HG03108 (cell line): ENCODE results near the gene KIAA1586.
A peak's percentile ranks its signal among the peaks of the same experiment; 100 is the strongest.
"Not testable (repeated sequence)": the region's sequence is repeated elsewhere in the genome, so short reads cannot be mapped to it uniquely, and the experiment has no call there.

Experiments
- ATAC-seq: cut with Tn5 transposase; IDR thresholded peaks from one replicate; pipeline ENCODE4 v1.9.1; 2021; ENCODE audit warnings: moderate library complexity; ENCODE audit not compliant: unreplicated experiment

KIAA1586 gene, protein sequence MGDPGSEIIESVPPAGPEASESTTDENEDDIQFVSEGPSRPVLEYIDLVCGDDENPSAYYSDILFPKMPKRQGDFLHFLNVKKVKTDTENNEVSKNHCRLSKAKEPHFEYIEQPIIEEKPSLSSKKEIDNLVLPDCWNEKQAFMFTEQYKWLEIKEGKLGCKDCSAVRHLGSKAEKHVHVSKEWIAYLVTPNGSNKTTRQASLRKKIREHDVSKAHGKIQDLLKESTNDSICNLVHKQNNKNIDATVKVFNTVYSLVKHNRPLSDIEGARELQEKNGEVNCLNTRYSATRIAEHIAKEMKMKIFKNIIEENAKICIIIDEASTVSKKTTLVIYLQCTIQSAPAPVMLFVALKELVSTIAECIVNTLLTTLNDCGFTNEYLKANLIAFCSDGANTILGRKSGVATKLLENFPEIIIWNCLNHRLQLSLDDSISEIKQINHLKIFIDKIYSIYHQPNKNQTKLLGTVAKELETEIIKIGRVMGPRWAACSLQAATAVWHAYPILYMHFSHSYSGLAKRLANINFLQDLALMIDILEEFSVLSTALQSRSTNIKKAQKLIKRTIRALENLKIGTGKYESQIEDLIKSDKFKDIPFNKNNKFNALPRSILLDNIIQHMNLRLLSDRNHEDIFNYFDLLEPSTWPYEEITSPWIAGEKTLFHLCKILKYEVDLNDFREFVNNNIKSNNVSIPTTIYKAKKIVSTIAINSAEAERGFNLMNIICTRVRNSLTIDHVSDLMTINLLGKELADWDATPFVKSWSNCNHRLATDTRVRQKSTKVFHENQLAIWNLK

DNA sequence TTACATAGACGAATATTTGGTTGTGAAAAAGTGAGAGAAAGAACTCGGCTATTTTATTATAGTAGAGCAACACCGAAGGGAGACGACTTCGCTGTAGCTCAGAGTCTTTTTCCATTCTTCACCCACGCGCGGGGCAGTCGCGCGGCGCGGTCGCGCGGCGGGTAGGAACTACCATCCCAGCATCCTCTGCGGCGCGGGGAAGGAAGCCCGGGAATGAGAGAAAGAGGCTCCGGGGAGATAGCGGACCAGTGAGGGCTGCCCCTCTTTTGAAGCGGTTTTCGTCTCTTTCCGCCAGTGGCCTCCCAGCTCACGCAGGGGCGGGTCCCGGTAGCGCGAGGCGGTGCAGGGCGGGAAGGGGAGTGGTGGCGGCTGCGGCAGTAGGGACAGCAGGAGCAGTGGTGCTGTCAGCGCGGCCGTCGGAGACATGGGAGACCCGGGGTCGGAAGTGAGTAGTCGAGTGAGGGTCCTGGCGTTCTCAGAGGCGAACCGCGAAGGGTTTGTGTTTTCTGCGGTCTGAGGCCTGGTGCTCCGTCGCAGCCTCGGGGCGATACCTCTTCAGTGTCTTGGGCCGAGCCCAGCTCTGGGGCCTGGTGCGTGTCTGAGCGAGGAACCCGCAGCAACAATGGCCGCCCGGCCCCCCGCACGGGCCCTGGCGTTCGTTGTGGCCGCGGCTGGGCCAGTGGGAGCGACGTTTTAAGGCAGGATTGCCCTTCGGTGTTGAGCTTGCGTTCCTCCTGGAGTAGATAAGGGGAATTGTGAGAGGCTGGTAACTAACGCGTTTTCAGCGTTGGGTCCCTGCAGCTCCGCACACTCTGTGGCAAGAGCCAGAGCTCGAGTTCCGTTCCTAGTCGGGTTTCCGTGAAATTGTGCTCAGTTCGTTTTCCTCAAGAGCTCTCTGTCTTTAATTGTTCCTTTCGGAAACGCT lies at the start of gene KIAA1586:
KIAA1586 (plus strand) TSS at position 362 of the 925 bp plus-strand sequence; CDS start at position 425, 63 bp downstream.
- ATAC-seq: peak; percentile 98

DNA sequence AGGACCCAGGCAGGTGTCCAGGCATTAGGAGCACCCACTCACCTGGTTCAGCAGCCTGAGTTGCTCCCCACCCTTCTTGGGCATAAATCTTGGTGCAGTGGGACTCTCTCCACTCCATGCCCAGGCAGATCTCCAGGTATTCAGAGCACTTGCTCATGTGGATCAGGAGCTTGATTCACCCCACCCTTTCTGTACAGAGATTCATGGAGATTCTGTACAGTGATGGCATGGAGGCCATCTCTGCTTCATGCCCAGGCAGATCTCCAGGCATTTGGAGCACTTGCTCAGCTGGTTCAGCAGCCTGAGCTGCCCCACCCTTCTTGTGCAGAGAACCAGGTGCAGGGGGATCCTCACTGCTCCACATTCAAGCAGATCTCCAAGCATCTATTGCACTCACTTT lies 47.4 kb upstream of the KIAA1586 start:
- ATAC-seq: no peak

DNA sequence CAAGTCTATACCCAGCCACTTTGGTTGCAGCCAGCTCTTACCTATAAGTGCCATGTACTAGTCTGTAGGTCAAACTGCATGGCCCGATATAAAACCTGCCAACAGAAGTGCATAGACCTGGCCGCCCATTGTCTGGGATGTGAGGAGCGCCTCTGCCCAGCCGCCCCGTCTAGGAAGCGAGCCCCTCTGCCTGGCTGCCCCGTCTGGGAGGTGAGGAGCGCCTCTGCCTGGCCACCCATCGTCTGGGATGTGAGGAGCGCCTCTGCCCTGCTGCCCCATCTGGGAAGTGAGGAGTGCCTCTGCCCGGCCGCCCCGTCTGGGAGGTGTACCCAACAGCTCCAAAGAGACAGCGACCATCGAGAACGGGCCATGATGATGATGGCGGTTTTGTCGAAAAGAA lies 46.7 kb upstream of the KIAA1586 start:
- ATAC-seq: not testable (repeated sequence)

DNA sequence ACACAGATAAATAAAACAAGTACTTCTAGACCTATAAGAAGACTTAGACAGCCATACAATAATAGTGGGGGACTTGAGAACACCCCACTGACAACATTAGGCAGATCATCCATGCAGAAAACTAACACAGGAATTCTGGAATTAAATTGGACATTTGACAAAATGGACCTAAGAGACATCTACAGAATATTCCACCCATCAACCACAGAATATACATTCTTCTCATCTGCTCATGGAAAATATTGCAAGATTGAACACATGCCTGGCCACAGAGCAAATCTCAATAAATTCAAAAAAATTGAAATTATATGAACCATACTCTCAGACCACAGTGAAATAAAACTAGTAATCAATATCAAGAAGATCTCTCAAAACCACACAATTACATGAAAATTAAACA lies 44.3 kb upstream of the KIAA1586 start:
- ATAC-seq: no peak

DNA sequence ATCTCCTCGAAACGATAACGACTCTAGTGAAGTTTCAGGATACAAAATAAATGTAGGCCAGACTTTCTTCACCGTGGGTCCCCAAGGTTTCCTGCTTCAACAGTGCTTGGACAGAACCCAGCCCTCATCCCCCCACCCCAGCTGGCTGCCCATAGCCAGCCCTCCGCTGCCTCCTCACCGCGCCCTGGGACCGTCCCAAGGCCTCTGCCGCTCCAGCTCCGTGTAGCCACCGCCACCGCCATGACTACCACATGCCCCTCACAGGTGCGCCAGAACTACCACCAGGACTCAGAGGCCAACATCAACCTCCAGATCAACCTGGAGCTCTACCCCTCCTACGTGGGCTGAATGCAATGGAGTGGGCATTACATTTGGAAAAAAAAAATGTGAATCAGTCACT lies 42.2 kb upstream of the KIAA1586 start:
- no peak for ATAC-seq

DNA sequence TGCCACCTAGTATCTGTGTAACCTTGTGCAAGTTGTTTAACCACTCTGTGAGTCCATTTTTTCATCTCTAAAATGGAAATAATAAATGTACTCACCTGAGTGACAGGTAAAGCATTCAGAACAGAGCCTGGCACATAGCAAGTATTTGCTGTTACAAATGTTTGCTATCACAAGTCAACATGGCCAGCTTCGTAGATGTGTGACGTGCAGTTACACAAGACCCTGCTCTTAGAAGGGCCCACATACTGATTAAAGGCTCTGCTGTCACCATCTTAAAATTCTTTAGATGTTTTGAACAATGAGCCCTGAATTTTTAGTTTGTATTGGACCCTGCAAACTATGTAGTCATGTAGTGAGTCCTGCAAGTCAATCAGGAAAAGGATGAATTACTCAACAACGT lies 40.4 kb upstream of the KIAA1586 start:
- ATAC-seq: no peak

DNA sequence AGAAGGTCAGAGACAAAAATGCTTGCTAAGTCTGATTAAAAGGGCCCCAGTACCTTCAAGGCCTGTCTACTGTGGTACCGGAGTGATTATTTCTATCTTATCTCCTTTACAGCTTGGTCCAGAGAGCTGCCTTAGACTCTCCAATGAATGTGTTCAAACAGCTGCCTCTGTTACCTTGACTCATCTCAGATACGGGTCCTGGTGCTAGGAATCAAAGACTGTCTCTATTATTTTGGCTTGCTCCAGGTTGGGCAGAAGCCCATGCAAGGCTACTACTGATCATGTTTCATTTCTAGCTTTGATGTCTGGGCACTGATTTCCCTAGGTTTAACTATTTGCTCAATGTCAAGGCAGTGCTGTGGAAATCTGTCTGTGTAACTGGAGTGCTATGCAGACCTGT lies 38.4 kb upstream of the KIAA1586 start:
- ATAC-seq: not testable (repeated sequence)

DNA sequence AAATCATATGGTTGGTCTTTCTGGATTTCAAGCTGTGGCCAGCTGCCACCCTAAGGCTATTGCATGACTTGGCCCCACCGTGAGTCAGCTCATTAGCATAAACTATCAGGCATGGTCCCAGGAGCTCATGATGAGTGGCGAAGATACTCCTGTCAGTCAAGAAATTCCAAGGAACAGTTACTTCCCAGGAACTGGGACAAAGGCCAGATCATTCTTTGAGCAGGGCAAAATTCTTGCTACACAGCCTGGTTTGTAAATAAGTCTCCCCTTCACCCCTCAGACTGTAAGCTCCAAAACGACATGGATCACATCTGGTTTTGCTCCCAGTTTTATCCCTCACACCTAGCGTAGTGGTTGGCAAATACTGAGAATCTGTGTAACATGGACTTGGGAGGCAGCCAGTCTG lies 33.0 kb upstream of the KIAA1586 start:
- ATAC-seq: no peak

DNA sequence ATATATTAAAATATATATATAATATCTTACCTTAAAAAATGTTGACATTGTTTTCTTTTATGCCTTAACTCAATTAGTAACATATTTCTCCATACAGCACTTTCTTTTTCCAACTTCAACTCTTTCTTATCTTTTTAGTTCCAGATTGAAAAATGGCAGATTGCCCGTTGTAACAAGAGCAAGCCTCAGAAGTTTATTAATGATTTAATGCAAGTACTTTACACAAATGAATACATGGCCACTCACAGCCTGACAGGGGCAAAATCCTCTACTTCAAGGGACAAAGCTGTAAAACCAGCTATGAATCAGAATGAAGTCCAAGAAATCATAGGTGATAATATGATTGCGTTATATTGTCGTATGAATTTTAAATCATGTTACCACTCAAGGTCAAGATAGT lies 29.4 kb upstream of the KIAA1586 start:
- ATAC-seq: no peak

DNA sequence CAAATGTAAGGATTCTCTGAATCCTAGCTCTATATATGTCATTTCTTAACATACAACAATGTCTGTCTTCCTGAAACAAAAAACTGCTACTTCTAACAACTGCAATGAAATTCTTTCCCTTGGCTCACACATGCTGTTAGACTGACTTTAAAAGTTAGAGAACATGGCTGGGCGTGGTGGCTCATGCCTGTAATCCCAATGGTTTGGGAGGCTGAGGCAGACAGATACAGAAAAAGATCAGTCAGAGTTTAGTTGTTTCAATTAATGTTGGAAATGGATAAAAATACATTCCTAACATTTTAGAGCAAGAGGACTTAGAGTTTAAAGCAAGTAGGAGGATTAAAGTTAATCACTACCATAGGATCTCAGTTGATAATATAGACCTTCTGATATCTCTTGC lies 28.7 kb upstream of the KIAA1586 start:
- ATAC-seq: no peak

DNA sequence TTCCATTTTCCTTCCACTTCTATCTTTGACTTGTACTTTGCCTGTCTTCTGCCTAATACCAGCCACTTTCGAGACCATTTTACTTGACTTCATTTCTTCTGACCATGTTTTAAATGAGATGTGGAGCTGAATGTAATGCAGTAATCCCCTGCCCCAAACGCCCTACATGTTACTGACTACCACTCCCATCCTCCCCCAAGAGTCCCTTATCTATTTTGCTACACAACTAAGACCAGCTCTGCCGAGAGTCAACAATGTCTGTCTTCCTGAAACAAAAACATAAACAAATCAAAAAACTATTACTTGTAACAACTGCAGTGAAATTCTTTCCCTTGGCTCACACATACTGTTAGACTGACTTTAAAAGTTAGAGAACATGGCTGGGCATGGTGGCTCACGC lies 27.1 kb upstream of the KIAA1586 start:
- ATAC-seq: no peak

DNA sequence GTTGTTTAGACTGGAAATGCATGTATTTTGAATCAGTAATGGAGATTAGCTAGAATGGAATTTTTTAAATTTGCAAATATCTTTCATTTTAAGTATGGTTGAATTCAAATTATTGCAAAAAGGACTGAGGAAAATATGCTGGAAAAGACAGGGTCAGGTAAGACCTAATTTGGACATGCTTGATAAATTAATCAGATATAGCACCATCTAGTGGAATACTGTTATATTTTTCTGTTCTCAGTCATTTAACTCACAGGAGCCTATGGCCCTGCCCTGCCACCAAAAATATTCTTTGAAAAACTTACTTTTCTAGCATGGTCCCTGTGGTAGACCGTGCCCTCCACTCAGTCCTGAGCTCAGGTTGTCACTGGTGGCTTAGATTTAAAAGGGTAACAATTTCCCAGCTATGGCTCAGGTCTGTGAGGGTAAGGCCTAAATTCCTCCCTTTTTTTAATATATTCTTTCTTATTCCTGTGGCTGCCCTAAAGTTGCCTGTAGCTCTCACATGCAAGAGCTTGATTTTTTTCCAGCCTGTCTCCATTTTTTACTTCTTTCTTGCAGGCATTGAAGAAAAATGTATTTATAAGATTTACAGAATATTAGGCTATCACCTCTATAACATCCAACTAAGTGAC lies 25.3 kb upstream of the KIAA1586 start:
- no peak for ATAC-seq

DNA sequence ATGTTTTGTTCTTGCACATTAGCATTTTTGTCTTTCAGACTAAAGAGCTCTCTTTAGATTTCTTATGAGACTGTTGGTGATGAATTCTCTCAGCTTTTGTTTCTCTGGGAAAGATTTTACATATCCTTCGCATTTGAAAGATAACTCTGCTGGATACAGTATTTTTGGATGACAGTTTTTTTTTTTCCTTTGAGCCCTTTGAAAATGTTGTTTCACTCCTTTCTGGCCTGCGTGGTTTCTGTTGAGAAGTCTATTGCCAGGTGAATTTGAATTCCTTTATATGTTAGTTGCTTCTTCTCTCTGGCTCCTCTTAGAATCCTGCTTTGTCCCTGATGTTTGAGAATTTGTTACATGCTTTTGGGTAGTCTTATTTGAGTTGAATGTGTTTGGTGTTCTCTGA lies 22.2 kb upstream of the KIAA1586 start:
- ATAC-seq: no peak

DNA sequence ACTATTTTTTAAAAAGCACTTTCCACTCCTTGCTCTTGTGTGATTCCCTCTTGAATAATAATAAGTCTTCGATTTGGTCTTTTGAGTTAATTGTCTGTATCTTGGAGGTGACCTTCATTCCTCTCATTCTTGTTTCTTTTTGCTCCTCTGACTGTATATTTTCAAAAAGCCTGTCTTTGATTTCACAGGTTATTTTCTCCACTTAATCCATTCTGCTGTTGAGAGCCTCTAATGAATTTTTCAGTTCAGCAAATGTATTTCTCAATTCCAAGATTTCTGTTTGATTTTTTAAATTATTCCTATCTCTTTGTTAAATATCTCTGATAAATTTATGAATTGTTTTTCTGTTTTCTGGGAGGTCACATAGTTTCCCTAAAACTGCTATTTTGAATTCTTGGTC lies 21.7 kb upstream of the KIAA1586 start:
- ATAC-seq: no peak

DNA sequence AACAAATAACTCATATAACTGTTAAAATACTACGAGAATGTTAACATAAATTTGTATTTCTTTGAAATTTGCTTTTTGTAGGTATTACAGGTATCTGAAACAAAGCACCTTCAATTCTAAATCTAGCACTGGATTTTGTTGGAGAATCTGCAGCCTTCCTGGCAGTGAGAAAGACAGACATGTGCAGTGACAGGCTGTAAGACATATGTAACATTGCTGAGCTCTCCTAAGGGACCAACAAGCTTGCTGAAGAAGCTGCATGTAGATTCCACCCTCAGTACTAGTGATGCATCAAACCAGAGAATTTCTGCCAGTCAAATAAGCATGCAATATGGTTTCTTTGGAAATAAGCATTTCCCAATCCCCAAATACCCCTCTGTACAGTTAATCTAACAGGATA lies 20.5 kb upstream of the KIAA1586 start:
- no peak for ATAC-seq

DNA sequence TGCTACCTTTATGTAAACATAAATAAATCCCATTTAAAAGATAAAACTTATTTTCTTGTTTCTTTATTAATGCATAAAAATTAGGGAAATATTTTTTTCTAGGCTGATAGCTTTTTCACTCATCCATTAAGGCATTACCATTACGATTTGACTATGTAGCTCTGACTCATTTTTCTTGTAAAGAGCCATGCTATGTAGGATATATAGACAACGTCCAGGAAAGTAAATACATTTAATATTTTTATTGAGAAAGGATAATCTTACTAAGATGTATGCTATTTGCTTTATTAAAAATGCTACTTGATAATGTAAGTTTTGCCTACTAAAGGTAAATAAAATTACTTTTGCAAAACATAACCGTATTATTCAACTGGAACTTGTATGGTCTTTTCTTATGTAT lies 19.2 kb upstream of the KIAA1586 start:
- ATAC-seq: no peak

DNA sequence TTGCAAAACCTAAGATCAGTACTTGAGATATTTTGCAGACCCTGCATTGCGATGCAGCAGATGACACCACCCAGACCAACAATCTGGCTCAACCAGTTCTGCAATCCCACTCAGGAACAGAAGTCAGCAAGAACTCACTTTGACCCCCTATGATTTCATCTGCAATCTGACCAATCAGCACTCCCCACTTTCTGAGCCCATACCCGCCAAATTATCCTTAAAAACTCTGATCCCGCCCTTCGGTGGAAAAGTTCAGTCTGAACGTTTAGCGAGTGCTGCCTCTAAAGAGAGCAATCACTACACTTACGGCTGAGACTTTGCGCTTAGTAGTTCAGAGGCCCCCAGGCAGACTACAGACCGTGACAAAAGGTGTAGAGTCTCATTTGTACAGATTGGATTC lies 17.3 kb upstream of the KIAA1586 start:
- no peak for ATAC-seq

DNA sequence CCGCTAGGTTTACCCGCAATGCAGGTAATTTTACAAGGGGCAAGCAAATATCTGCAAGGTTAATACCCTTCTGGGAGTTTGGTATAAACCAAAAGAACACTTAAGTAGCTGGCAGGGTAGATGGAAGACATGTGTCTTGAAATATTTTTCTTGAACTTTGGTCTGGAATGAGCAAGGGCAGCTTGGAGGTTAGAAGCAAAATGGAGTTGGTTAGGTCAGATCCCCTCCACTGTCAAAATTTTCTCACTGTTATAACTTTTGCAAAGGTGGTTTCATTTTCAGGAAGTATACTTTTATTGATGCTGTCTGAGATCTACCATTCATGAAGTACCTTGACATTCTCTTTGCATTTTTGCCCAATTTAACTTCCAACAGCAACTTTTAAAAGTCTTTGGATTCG lies 13.3 kb upstream of the KIAA1586 start:
- no peak for ATAC-seq

DNA sequence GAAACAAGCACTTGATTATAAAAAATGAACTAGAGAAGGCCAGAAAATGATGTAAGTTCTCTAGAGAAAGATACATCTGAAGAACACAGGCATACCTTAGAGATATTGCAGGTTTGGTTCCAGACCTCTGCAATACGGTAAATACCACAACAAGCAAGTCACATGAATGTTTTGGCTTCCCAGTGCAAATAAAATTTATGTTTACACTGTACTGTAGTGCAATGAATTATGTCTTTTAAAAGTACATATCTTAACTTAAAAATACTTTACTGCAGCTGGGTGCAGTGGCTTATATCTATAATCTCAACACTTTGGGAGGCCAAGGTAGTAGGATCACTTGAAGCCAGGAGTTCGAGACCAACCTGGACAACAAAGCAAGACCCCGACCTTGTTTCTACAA lies 10.9 kb upstream of the KIAA1586 start:
- no peak for ATAC-seq

DNA sequence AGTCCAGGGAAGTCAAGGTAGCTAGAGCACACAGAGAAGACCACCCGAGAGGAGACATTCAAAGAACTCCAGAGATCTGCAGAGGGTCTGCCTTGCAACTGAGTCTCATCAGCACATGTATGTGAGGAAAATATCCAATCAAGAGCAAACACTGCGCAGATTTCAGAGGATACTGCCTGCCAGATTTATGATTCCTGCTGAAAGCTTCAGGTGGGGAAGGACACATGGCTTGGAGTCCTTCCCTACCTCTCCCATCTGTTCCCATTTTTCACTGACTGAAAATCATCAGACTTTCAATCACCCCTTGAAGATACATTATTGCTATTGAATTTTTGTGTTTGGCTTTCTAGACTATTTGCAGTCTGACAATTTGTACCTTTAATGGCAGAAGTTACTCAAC lies 7.6 kb upstream of the KIAA1586 start:
- ATAC-seq: no peak

DNA sequence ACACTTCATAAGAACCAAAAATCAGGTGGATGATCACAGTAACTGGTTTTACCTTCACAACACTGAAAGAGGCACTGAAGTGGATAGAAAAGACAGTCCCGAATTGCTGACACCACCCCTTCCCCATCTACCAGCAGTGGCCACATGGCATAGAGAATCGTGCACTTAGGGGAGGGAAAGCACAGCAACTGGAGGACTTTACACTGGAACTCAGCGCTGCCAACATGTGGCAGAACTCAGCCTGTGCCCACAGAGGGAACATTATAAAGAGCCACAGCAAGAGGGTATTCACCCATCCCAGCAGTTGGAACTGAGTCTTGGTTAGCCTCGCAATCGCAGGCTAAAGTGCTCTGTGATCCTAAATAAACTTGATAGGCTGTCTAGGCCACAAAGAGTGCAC lies 6.5 kb upstream of the KIAA1586 start:
- ATAC-seq: no peak
